Type B pancreatic cell (in vitro differentiated cells): ENCODE data around the gene TMEM245. TPM values are rescaled to one million over a fixed set of nuclear protein-coding genes. Genes with fewer than 3 reads are reported as not detected.

Experiments
- DNase-seq: peaks from one replicate; pipeline ENCODE4 v3.0.0; 2021; ENCODE audit warnings: mixed read lengths; ENCODE audit not compliant: unreplicated experiment; ENCODE audit errors: extremely low spot score
- H3K27ac Mint-ChIP-seq: 2 replicates; pipeline ENCODE4 v1.8.0; 2021; ENCODE audit warnings: mild to moderate bottlenecking, mixed read lengths
- H3K27me3 Mint-ChIP-seq: 2 replicates; pipeline ENCODE4 v1.8.0; 2021; ENCODE audit warnings: mixed read lengths
- H3K36me3 Mint-ChIP-seq: 2 replicates; pipeline ENCODE4 v1.8.0; 2021; ENCODE audit warnings: mixed read lengths
- H3K4me1 Mint-ChIP-seq: one replicate; pipeline ENCODE4 v1.8.0; 2021; ENCODE audit warnings: mixed read lengths; ENCODE audit not compliant: unreplicated experiment
- H3K4me3 Mint-ChIP-seq: 2 replicates; pipeline ENCODE4 v1.8.0; 2021; ENCODE audit warnings: mild to moderate bottlenecking, mixed read lengths
- H3K9me3 Mint-ChIP-seq: 2 replicates; pipeline ENCODE4 v1.8.0; 2021; ENCODE audit warnings: mixed read lengths
- total RNA-seq: library from RNA; stranded (reverse); gene quantifications from 2 replicates; pipeline ENCODE4 v1.2.1, GENCODE V29; 2021; ENCODE audit warnings: low replicate concordance
- TF ChIP-seq, protein P1 (sequence below): fragments of 200-600 bp; sonication (generic); conservative IDR thresholded peaks from 2 replicates; pipeline ENCODE4 v1.5.0; 2021; ENCODE audit warnings: antibody characterized with exemption, mild to moderate bottlenecking

Gene TMEM245
- total RNA-seq, 1 donor from 2014 or later = 44.4 TPM

- H3K9me3 Mint-ChIP-seq = no peaks in the 10 kb centered on the region
- TF ChIP-seq, protein P1, sequence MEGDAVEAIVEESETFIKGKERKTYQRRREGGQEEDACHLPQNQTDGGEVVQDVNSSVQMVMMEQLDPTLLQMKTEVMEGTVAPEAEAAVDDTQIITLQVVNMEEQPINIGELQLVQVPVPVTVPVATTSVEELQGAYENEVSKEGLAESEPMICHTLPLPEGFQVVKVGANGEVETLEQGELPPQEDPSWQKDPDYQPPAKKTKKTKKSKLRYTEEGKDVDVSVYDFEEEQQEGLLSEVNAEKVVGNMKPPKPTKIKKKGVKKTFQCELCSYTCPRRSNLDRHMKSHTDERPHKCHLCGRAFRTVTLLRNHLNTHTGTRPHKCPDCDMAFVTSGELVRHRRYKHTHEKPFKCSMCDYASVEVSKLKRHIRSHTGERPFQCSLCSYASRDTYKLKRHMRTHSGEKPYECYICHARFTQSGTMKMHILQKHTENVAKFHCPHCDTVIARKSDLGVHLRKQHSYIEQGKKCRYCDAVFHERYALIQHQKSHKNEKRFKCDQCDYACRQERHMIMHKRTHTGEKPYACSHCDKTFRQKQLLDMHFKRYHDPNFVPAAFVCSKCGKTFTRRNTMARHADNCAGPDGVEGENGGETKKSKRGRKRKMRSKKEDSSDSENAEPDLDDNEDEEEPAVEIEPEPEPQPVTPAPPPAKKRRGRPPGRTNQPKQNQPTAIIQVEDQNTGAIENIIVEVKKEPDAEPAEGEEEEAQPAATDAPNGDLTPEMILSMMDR = no peak
- H3K27me3 Mint-ChIP-seq = no peaks in the 10 kb centered on the region
- H3K4me3 Mint-ChIP-seq = no peak overlapping the region
- peaks cover 19% of the 10 kb centered on the region for H3K36me3 Mint-ChIP-seq
- no peak overlapping the region for H3K27ac Mint-ChIP-seq
- peaks cover 43% of the 10 kb centered on the region for H3K4me1 Mint-ChIP-seq
- DNase-seq = no peak
Measured at GRCh38 chr9:109108318-109108717, 11.4 kb downstream of the TMEM245 start.

DNA sequence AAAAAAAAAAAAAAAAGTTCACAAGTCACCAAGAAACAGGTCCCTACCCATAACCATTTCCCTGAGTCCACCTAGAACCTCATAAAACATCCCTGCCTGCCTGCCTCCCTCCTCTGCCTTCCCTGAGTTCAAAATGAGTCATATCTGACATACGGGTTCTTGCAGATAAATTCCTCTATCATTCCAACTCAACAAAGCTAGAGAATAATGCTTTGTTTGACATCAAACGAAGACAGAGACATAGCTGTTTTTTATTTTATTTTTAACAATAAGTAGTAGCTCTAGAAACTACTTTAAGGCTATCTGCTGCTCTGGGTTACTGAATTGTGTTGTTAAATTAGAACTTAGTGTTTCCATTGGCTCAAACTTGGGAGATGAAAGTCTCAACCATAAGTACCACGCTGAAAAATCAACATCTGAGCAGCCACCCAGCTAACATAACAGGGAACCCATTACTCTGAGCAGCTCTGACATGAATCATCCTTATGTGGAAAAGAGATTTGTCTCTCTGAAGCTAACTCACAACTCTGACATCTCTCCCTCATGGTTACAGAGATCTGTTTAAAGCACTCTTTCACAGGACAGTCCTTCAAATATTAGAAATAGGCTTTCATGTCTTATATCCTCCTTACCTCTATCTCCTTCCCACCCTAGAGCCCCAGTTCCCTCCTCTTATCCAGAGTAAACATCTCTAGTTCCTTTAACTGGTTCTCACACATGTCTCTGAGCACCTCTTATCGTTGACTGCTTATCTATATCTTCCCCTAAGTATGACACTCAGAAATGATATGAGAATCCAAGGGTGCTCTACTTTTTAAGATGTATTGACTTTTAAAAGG is 12.1 kb downstream of the TMEM245 start:
- H3K27ac Mint-ChIP-seq = peak overlapping the region; percentile 53
- TF ChIP-seq, protein P1 = no peak
- no peak for DNase-seq

GRCh38 chr9:109101810-109102209 is 17.9 kb downstream of the TMEM245 start:
- H3K27ac Mint-ChIP-seq = peak overlapping the region; percentile 63
- no peak for DNase-seq
- H3K27me3 Mint-ChIP-seq = no peaks in the 10 kb centered on the region
- peak overlapping the region; percentile 35 for H3K4me3 Mint-ChIP-seq
- TF ChIP-seq, protein P1 = no peak
- peaks cover 29% of the 10 kb centered on the region for H3K36me3 Mint-ChIP-seq
- H3K9me3 Mint-ChIP-seq = no peaks in the 10 kb centered on the region
- H3K4me1 Mint-ChIP-seq = peaks cover 31% of the 10 kb centered on the region

More for the DNA sequence above, 12.1 kb downstream of the TMEM245 start:
- Mint-ChIP-seq H3K4me1 (peaks cover 42% of the 10 kb centered on the region), H3K27me3 (no peaks in the 10 kb centered on the region), H3K9me3 (no peaks in the 10 kb centered on the region), H3K36me3 (peaks cover 26% of the 10 kb centered on the region), H3K4me3 (peak overlapping the region; percentile 8)

GRCh38 chr9:109101202-109101595 is 18.5 kb downstream of the TMEM245 start:
- H3K4me1 Mint-ChIP-seq = peaks cover 33% of the 10 kb centered on the region
- H3K36me3 Mint-ChIP-seq = peaks cover 29% of the 10 kb centered on the region
- no peaks in the 10 kb centered on the region for H3K27me3 Mint-ChIP-seq

DNA sequence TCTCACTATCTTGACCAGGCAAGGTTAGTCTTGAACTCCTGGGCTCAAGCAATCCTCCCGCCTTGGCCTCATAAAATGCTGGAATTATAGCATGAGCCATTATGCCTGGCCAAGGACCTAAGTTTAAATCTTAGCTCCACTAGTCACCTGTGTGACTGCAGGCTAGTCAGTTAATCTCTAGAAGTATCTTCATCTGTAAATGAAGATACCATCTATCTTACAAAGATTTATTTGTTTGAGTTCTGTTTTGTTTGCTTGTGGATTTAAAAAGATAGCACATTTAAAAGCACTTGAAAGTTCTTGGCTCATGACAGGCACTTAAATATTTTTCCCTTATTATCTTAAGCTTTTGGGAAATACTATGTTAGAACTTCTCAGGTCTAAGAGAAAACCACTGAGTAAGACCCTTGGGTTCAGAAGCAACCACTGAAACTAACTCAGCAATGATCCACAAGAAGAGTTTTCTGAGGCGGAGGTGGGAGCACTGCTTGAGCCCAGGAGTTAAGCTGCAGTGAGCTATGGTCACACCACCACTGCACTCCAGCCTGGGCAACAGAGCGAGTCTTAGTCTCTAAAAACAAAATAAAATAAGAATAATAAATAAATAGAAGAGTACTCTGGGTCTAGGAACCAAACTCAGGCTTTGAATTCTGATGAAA is 19.1 kb downstream of the TMEM245 start:
- Mint-ChIP-seq H3K27ac (peak overlapping the region; percentile 11), H3K27me3 (no peaks in the 10 kb centered on the region), H3K9me3 (no peaks in the 10 kb centered on the region), H3K4me1 (peaks cover 33% of the 10 kb centered on the region), H3K36me3 (peaks cover 33% of the 10 kb centered on the region), H3K4me3 (no peak overlapping the region)
- TF ChIP-seq, protein P1 = no peak
- DNase-seq = no peak

More at GRCh38 chr9:109101202-109101595, 18.5 kb downstream of the TMEM245 start:
- Mint-ChIP-seq H3K9me3 (no peaks in the 10 kb centered on the region), H3K27ac (peak overlapping the region; percentile 11), H3K4me3 (no peak overlapping the region)
- TF ChIP-seq, protein P1 = no peak
- no peak for DNase-seq
